Measurements from ENCODE around the gene RRP7A. TPM values are rescaled to one million over a fixed set of nuclear protein-coding genes. Genes with fewer than 3 reads are reported as not detected.
"Not testable (repeated sequence)": the region's sequence is repeated elsewhere in the genome, so short reads cannot be mapped to it uniquely, and the experiment has no call there.

The RRP7A gene
- total RNA-seq, 1 donor from 2014 or later: 47.9 TPM

GRCh38 chr22:42547562-42547961 is 28.0 kb upstream of the RRP7A start:
- H3K27me3 Mint-ChIP-seq (ENCODE audit: unreplicated experiment): peaks cover 9% of the 10 kb centered on the region
- no peak overlapping the region for H3K27ac Mint-ChIP-seq (ENCODE audit: unreplicated experiment)
- H3K4me1 Mint-ChIP-seq (ENCODE audit: unreplicated experiment): no peaks in the 10 kb centered on the region
- DNase-seq (ENCODE audit: low spot score): no peak
- no peak for TF ChIP-seq CTCF (IDR thresholded peaks at IDR 0.05; ENCODE audit: unreplicated experiment)
- H3K9me3 Mint-ChIP-seq (ENCODE audit: unreplicated experiment): no peaks in the 10 kb centered on the region
- peaks cover 4% of the 10 kb centered on the region for H3K36me3 Mint-ChIP-seq (ENCODE audit: low read depth, unreplicated experiment)
- no peak overlapping the region for H3K4me3 Mint-ChIP-seq (ENCODE audit: unreplicated experiment)

- Mint-ChIP-seq H3K4me3 (ENCODE audit: unreplicated experiment) (no peak overlapping the region), H3K36me3 (ENCODE audit: low read depth, unreplicated experiment) (no peaks in the 10 kb centered on the region), H3K4me1 (ENCODE audit: unreplicated experiment) (no peaks in the 10 kb centered on the region), H3K9me3 (ENCODE audit: unreplicated experiment) (no peaks in the 10 kb centered on the region), H3K27me3 (ENCODE audit: unreplicated experiment) (peaks cover 8% of the 10 kb centered on the region), H3K27ac (ENCODE audit: unreplicated experiment) (no peak overlapping the region)
- no peak for TF ChIP-seq CTCF (IDR thresholded peaks at IDR 0.05; ENCODE audit: unreplicated experiment)
- DNase-seq (ENCODE audit: low spot score): no peak
These were observed 25.1 kb upstream of the RRP7A start for GRCh38 chr22:42544686-42545085.

GRCh38 chr22:42539236-42539771 is 19.7 kb upstream of the RRP7A start:
- H3K36me3 Mint-ChIP-seq (ENCODE audit: low read depth, unreplicated experiment); H3K9me3 Mint-ChIP-seq (ENCODE audit: unreplicated experiment); H3K4me3 Mint-ChIP-seq (ENCODE audit: unreplicated experiment); H3K27me3 Mint-ChIP-seq (ENCODE audit: unreplicated experiment); H3K27ac Mint-ChIP-seq (ENCODE audit: unreplicated experiment); DNase-seq (ENCODE audit: low spot score); H3K4me1 Mint-ChIP-seq (ENCODE audit: unreplicated experiment): not testable (repeated sequence)

GRCh38 chr22:42537199-42537831 is 17.7 kb upstream of the RRP7A start:
- not testable (repeated sequence) for H3K9me3 Mint-ChIP-seq (ENCODE audit: unreplicated experiment); H3K27me3 Mint-ChIP-seq (ENCODE audit: unreplicated experiment); H3K36me3 Mint-ChIP-seq (ENCODE audit: low read depth, unreplicated experiment); H3K4me3 Mint-ChIP-seq (ENCODE audit: unreplicated experiment); H3K27ac Mint-ChIP-seq (ENCODE audit: unreplicated experiment); DNase-seq (ENCODE audit: low spot score); H3K4me1 Mint-ChIP-seq (ENCODE audit: unreplicated experiment)

- not testable (repeated sequence) for H3K4me3 Mint-ChIP-seq (ENCODE audit: unreplicated experiment); H3K9me3 Mint-ChIP-seq (ENCODE audit: unreplicated experiment); H3K36me3 Mint-ChIP-seq (ENCODE audit: low read depth, unreplicated experiment); H3K27me3 Mint-ChIP-seq (ENCODE audit: unreplicated experiment); H3K27ac Mint-ChIP-seq (ENCODE audit: unreplicated experiment); DNase-seq (ENCODE audit: low spot score); H3K4me1 Mint-ChIP-seq (ENCODE audit: unreplicated experiment)
These were observed 17.0 kb upstream of the RRP7A start for GRCh38 chr22:42536634-42537033.

- H3K36me3 Mint-ChIP-seq (ENCODE audit: low read depth, unreplicated experiment): no peaks in the 10 kb centered on the region
- no peaks in the 10 kb centered on the region for H3K9me3 Mint-ChIP-seq (ENCODE audit: unreplicated experiment)
- no peak overlapping the region for H3K4me3 Mint-ChIP-seq (ENCODE audit: unreplicated experiment)
- DNase-seq (ENCODE audit: low spot score): no peak
- no peaks in the 10 kb centered on the region for H3K4me1 Mint-ChIP-seq (ENCODE audit: unreplicated experiment)
- H3K27ac Mint-ChIP-seq (ENCODE audit: unreplicated experiment): no peak overlapping the region
- H3K27me3 Mint-ChIP-seq (ENCODE audit: unreplicated experiment): peaks cover 5% of the 10 kb centered on the region
- TF ChIP-seq CTCF (IDR thresholded peaks at IDR 0.05; ENCODE audit: unreplicated experiment): no peak
These were observed 16.6 kb upstream of the RRP7A start for GRCh38 chr22:42536166-42536565.

- H3K27me3 Mint-ChIP-seq (ENCODE audit: unreplicated experiment); DNase-seq (ENCODE audit: low spot score); H3K27ac Mint-ChIP-seq (ENCODE audit: unreplicated experiment); H3K36me3 Mint-ChIP-seq (ENCODE audit: low read depth, unreplicated experiment); H3K4me1 Mint-ChIP-seq (ENCODE audit: unreplicated experiment); H3K4me3 Mint-ChIP-seq (ENCODE audit: unreplicated experiment); H3K9me3 Mint-ChIP-seq (ENCODE audit: unreplicated experiment): not testable (repeated sequence)
These were observed 15.6 kb upstream of the RRP7A start for GRCh38 chr22:42535082-42535731.
